Measurements from ENCODE around the gene SP140. TPM values are rescaled to one million over a fixed set of nuclear protein-coding genes. Genes with fewer than 3 reads are reported as not detected.

The SP140 gene
- total and polyA plus RNA-seq, 2 of the 13 experiments (the other 11 are each of a cell fraction or from before 2014, with no cell fraction given), result 0.57 to 0.80 TPM

- TF ChIP-seq, protein P1, sequence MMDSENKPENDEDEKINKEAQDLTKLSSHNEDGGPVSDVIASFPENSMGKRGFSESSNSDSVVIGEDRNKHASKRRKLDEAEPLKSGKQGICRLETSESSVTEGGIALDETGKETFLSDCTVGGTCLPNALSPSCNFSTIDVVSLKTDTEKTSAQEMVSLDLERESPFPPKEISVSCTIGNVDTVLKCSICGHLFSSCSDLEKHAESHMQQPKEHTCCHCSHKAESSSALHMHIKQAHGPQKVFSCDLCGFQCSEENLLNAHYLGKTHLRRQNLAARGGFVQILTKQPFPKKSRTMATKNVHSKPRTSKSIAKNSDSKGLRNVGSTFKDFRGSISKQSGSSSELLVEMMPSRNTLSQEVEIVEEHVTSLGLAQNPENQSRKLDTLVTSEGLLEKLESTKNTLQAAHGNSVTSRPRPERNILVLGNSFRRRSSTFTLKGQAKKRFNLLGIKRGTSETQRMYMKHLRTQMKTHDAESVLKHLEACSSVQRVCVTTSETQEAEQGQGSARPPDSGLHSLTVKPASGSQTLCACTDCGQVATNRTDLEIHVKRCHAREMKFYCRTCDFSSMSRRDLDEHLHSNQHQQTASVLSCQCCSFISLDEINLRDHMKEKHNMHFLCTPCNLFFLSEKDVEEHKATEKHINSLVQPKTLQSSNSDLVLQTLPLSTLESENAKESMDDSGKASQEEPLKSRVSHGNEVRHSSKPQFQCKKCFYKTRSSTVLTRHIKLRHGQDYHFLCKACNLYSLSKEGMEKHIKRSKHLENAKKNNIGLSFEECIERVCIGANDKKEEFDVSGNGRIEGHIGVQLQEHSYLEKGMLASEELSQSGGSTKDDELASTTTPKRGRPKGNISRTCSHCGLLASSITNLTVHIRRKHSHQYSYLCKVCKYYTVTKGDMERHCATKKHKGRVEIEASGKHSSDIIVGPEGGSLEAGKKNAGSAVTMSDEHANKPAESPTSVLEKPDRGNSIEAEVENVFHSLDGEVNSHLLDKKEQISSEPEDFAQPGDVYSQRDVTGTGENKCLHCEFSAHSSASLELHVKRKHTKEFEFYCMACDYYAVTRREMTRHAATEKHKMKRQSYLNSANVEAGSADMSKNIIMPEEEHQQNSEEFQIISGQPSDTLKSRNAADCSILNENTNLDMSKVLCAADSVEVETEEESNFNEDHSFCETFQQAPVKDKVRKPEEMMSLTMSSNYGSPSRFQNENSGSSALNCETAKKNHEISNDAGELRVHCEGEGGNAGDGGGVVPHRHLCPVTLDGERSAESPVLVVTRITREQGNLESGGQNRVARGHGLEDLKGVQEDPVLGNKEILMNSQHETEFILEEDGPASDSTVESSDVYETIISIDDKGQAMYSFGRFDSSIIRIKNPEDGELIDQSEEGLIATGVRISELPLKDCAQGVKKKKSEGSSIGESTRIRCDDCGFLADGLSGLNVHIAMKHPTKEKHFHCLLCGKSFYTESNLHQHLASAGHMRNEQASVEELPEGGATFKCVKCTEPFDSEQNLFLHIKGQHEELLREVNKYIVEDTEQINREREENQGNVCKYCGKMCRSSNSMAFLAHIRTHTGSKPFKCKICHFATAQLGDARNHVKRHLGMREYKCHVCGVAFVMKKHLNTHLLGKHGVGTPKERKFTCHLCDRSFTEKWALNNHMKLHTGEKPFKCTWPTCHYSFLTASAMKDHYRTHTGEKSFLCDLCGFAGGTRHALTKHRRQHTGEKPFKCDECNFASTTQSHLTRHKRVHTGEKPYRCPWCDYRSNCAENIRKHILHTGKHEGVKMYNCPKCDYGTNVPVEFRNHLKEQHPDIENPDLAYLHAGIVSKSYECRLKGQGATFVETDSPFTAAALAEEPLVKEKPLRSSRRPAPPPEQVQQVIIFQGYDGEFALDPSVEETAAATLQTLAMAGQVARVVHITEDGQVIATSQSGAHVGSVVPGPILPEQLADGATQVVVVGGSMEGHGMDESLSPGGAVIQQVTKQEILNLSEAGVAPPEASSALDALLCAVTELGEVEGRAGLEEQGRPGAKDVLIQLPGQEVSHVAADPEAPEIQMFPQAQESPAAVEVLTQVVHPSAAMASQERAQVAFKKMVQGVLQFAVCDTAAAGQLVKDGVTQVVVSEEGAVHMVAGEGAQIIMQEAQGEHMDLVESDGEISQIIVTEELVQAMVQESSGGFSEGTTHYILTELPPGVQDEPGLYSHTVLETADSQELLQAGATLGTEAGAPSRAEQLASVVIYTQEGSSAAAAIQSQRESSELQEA (CRISPR knock-in tag; IDR thresholded peaks at IDR 0.05; ENCODE audit: not compliant biosample characterization), result peak; percentile 47
- TF ChIP-seq HNF1B (CRISPR knock-in tag; IDR thresholded peaks at IDR 0.05) (peak; percentile 58; the same call in 1 of the 2 replicates), ZNF543 (CRISPR knock-in tag; IDR thresholded peaks at IDR 0.05) (0 out of 2 replicates have a peak, but pooled peaks have one; percentile 37), ZNF598 (CRISPR knock-in tag; IDR thresholded peaks at IDR 0.05; ENCODE audit: borderline replicate concordance) (peak; percentile 64; the same call in 1 of the 2 replicates), ZFP82 (CRISPR knock-in tag; IDR thresholded peaks at IDR 0.05; ENCODE audit: borderline replicate concordance) (0 out of 2 replicates have a peak, but pooled peaks have one; percentile 42), NFATC3 (CRISPR knock-in tag; IDR thresholded peaks at IDR 0.05) (peak; percentile 59; the same call in 1 of the 2 replicates), REL (CRISPR knock-in tag; conservative IDR thresholded peaks at IDR 0.05) (no peak), ZNF547 (CRISPR knock-in tag; IDR thresholded peaks at IDR 0.05) (peak; percentile 72; the same call in 1 of the 2 replicates), ZNF567 (CRISPR knock-in tag; IDR thresholded peaks at IDR 0.05; ENCODE audit: borderline replicate concordance) (no peak)
- TF ChIP-seq, protein P2, sequence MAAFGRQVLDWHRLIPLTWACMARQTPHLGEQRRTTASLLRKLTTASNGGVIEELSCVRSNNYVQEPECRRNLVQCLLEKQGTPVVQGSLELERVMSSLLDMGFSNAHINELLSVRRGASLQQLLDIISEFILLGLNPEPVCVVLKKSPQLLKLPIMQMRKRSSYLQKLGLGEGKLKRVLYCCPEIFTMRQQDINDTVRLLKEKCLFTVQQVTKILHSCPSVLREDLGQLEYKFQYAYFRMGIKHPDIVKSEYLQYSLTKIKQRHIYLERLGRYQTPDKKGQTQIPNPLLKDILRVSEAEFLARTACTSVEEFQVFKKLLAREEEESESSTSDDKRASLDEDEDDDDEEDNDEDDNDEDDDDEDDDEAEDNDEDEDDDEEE (CRISPR knock-in tag; IDR thresholded peaks at IDR 0.05), result no peak
- TF ChIP-seq, protein P3, sequence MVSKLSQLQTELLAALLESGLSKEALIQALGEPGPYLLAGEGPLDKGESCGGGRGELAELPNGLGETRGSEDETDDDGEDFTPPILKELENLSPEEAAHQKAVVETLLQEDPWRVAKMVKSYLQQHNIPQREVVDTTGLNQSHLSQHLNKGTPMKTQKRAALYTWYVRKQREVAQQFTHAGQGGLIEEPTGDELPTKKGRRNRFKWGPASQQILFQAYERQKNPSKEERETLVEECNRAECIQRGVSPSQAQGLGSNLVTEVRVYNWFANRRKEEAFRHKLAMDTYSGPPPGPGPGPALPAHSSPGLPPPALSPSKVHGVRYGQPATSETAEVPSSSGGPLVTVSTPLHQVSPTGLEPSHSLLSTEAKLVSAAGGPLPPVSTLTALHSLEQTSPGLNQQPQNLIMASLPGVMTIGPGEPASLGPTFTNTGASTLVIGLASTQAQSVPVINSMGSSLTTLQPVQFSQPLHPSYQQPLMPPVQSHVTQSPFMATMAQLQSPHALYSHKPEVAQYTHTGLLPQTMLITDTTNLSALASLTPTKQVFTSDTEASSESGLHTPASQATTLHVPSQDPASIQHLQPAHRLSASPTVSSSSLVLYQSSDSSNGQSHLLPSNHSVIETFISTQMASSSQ (IDR thresholded peaks at IDR 0.05; ENCODE audit: low read depth), result no peak
- TF ChIP-seq, protein P3 (CRISPR knock-in tag; IDR thresholded peaks at IDR 0.05; ENCODE audit: borderline replicate concordance), result 0 out of 2 replicates have a peak, but pooled peaks have one; percentile 33
These were observed 97.2 kb downstream of the SP140 start (continued) for GRCh38 chr2:230322561-230323384.
